ENCODE data around the gene SOCS2.
"Not testable (repeated sequence)": the region's sequence is repeated elsewhere in the genome, so short reads cannot be mapped to it uniquely, and the experiment has no call there.

The SOCS2 gene

DNA sequence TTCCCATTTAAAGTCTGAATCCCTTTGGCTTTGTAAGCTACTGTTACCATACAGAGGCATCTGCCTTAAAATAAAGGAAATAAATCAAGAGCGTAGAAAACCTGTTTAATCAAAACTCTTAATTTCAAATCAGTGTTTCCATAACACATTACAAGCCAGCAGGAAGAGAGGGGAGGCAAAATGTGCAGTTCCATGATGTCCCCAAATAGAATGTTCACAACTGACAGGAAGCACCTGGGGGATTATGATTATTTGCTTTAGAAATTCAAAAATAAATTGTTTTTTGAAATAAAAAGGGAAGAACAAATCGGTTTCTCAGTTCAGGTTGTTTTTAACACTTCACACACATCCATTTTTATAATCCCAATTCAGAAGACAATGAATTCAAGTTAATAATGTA, 21.4 kb downstream of the SOCS2 start:
- no peak for DNase-seq (ENCODE audit: low spot score)

DNA sequence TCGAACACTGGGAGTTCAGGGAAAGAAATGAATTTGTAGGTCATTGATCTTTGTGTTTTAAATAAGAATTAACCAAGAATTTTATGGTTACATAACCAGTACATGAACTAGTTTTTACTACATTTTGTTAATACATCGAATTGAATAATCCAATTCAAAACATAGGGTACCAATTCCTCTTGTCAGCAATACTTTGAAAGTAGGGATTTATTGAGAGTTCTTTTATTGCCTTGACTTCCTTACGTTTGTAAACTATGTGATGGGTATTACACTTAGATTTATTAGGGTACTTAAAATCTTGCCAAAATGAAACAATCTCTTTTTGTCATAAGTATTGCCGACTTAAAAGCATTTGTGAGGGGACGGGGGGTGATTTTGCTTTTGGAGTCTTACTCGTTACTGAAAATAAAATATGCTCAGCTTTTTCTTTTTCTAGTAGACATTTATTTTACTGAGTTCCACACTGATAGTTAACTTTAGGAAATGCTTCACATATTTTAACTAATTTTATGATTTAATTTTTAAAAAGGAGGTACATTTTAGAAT, 22.4 kb downstream of the SOCS2 start:
- DNase-seq (ENCODE audit: low spot score): no peak

DNA sequence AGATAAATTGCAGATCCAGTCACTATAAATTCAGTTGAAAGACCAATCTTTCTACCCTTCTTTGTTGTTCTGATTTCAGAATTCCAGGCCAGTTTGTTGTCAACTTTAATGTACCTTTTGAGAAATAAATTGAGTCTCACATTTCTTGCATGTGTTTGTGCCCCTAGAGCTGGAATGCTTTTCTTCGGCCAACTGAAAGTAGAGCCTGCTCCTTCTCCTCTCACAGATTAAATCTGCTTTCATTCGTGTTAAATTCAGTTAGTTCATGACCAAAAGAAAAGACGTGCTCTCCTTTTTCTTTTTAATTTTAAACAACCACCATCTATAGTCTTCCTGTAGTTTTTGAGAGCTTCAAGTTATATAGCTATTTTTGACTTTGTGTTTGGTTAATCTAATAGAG, 22.9 kb downstream of the SOCS2 start:
- DNase-seq (ENCODE audit: low spot score): no peak

DNA sequence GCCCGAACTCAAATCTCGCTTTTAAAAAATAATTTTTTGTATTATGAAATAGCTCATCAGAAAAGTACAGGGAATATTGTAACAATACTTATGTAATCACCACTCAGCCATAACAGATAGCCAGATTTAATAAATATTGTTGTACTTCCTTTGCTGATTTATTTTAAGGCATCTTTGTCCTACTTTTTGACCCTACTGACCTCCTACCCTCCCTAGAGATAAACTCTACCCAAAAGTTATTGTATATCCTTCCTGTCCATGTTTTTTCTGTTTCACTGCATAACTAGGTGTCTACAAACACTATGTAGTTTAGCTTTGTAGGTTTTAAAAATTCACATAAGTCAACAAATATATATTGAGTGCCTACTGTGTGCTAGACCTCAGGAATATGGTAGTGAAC, 25.1 kb downstream of the SOCS2 start:
- no peak for DNase-seq (ENCODE audit: low spot score)

DNA sequence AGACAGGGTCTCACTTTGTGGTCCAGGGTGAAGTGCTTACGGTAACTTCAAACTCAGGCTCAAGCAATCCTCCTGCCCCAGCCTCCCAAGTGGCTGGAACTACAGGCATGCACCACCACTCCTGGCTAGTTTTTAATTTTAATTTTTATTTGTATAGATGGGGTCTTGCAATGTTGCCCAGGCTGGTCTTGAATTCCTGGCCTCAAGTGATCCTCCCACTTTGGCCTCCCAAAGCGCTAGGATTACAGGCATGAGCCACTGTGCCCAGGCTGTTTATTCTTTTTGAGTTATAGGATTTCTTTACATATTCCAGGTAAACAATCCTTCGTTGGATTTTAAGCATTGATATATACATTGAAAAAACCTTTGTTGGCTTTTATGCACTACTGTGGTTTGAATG, 26.7 kb downstream of the SOCS2 start:
- DNase-seq (ENCODE audit: low spot score): no peak

DNA sequence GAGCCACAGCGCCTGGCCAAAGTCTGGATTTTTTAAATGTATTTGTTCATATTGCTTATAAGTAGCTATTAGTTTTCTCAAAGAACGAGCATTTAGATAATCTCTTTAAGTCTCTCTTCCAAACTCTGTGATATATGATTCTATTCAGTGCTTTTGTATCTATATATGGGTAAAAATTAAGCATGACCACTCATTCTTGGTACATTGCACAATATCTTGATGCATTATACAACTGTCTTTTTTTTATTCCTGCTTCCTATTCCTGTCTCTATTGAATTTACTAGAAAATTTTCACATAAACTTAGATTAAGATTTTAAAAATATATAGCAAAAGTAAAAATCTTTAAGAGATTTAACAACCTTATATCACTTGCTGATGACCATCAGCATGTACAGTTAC, 29.1 kb downstream of the SOCS2 start:
- no peak for DNase-seq (ENCODE audit: low spot score)

DNA sequence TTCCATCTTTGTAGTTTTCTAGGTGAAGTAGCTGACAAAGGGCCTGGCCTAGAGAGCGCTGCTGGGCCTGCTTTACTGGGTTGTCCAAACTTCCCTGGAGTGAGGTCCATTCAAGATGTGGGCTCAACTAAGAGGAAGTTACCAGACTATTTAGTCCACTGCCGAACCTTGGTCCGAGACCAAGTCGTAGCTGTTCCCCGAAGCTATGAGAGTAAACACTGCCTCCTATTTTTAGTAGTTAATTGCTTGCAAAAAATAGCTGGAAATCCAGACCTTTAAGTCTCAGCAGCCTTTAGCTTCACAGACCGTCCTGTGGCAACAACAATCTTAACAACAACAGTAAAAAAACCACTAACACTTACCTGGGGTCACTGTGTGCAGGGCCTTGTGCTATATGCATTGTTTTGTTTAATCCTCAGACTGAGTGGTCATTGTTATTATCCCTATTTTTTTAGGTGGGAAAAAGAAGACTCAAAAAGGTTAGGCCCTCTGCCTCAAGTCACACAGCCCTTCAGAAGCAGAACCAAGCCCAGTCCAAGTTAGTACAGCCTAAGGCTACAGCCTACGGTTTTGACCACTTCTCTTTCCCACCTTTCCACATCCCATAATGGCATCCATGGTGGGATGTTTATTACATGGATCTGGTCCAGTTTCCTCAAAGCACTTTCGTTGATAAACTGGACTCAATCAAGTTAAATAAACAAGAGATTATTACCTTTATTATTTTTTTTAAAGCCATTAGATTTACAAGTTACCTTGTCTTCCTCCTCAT, 30.6 kb downstream of the SOCS2 start:
- no peak for DNase-seq (ENCODE audit: low spot score)

DNA sequence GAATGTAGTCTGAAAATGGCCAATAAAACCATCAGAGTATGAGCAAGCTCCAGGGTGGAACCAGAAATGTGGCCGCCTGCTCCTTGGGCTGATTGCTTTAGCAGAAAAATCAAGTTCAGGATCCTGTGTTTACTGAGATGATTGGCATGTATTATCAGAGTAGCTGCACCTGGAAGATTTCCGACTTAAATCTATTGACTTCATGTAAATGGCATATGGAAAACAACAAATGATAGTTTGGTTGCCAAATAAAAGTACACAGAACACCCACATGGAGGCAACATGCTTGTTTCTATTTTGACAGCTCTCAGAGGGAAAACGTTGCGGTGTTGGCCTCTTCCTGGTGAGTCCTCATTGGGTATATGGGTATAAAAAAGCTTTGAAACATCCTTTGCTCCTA, 31.3 kb downstream of the SOCS2 start:
- DNase-seq (ENCODE audit: low spot score): no peak

DNA sequence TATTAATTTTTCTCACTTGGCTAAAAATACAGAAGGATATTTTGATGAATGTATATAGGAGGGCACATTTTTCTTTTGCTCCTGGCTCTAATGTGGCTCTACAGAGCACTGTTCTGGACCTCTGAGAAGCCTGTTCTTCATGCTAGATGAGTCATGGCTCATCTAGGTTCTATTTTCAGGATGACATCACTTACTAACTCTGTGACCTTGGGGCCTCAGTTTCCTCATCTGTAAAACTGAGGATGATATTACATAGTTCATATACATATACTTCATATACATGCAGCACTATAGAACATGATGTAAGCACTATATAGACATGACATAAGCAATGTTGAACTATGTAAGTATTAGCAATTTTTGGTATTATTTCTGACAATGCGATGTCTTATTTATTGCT, 35.8 kb downstream of the SOCS2 start:
- no peak for DNase-seq (ENCODE audit: low spot score)

DNA sequence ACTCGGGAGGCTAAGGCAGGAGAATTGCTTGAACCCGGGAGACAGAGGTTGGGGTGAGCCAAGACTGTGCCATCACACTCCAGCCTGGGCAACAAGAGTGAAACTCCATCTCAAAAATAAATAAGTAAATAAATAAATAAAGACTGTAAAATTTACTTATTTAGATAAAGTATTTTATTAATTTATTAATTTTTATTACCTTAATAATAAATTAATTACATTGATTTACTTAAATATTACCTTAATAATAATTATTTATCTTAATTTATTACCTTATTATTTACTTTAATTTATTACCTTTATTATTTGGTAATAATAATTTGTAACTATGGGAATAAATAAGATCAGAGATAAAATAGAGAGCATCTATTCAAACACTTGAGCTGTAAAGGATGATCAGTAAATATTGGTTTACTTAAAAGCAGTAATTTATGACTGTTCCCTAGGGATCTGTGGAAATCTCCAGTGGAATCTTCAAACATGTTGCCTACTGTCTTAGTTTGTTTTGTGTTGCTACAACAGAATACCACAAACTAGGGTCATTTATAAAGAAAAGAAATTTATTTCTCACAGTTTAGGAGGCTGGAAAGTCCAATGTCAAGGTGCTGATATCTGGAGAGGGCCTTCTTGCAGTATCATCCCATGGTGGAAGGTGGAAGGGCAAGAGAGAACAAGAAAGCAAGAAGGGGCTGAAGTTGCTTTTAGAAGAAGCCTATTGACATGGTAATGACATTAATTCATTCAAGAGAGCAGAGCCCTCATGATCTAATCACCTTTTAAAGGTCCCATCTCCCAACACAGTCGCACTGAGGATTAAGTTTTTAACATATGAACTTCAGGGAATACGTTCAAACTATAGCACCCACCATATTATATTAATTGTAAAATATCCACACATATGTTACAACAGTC, 37.1 kb downstream of the SOCS2 start:
- no peak for DNase-seq (ENCODE audit: low spot score)

DNA sequence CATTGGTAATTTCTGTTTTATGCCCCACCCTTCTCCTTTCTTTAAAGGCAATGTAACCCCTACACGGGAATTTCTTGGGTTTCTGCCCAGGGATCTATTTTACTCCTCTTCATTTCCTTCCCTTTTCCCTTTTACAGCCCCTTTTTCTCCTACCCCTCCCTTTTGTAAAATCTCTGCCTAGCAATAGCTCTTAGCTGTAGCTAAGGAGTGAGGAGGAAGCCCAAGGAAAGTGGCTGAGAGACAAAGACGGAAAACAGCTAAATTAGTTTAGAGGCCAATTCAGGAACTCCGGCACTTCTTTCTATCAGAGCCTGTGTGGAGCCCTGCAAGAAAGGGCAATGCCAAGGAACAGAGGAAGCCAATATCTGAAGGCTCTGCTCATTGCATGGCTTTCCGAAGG, 40.3 kb downstream of the SOCS2 start:
- DNase-seq (ENCODE audit: low spot score): no peak

DNA sequence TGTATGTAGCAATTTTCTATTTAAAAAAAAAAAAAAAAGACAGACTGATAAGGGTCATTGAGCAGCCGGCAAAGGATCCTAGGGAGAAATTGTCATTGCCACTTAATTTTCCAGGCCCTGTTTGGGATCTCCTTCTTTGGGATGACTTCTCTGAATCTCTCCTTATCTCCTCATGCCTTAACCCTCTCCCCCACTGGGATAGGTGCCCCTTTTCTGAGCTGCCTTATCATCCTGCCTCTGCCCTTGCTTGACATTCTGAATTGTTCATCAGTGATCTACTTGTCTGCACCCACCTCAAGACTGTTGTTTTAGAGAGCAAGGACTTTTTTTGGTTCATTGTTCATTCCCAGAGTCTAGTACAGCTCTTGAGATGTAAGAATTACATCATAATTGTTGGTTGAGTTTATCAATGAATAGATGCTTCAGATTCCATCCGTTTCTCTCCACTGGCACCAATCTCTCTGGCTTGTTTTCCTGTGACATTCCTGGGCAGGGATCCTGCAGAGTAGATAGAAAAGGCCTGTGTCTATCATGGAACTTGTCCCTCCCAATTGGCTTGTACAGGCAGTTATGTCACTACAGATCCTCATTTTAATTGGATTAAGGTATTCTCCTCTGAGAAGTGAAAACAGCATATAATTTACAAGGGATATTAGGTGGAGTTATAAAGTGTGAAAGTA, 42.6 kb downstream of the SOCS2 start:
- no peak for DNase-seq (ENCODE audit: low spot score)

DNA sequence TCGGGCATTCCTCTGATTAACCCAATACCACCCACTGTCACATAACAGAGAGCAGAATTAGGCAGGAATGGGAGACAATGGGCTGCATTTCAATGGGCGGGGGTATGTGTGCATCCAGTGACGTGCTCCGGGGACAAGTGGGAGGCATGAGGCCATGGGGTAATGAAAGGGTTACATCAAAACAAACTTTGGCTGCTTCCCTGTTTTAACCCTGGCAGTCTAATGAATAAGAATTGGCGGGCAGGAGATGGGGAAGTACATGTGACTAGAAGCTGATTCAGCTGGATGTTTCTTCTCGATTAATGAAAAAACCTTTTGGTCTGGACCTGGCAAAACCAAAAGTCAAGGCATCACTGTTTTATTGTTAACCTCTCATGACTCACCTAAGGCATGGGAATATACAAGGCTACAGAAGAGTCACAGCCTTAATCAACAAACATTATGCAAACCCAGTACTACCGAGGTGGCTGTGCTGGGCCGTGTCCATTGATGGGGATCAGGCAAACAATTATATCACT, 44.2 kb downstream of the SOCS2 start:
- DNase-seq (ENCODE audit: low spot score): no peak

DNA sequence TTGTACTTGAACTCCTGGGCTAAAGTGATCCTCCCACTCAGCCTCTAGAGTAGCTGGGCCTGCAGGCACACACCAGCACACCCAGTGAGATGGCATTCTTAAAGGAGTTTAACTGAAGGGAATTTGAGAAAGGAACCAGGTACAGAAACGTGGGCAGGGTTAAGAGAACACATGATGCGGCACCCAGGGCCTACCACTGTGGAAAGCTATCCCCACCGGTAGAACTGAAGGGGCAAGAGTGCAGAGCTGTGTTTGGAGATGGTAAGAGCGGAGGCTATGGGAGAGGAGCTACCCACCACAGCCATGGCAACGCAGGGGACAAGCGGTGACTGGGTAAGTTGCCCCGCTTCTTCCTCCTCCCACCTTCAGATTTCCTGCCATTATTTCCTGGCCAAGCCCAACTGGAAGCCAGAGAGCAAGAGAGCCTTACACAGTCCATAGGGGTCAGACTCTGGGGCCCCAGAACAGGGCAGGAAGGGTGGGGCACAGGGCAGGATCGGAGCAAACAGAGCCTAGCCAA, 46.5 kb downstream of the SOCS2 start:
- no peak for DNase-seq (ENCODE audit: low spot score)

DNA sequence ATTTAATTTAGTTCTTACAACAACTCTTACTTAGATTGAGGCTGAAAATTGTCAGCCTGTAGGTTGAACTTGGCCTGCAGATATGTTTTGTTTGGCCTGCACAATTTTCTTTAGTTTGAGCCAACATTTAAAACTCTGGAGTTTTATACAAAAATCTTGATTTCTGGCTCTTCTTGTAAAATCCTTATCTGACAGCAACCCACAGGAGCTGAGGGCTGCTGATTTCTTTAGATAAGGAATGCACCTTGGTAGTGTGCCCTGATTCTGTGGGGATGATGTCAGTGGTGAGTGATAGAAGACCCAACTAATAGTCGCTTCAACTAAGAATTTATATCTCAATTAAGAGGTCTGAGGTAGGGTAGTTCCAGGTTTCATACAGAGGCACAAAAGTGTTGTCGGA, 49.5 kb downstream of the SOCS2 start:
- DNase-seq (ENCODE audit: low spot score): no peak

DNA sequence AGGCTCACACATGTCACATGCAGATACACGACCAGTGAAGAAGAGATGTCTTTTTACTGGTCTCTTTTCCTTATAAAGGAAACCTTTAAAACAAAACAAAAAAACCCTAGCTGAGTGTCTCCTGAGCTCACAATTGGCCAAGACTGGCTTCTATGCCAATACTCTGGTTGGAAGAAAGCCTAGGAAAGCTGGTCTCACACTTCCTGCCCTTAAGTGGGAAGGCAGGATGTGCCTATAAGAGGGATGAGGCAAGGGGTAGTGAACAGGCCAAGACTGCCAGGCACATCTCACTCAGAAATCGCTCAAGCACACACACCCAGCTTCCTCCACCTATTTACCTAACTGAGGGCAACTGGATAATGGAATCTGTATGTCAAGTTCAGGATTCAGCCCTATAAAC, 50.0 kb downstream of the SOCS2 start:
- no peak for DNase-seq (ENCODE audit: low spot score)

DNA sequence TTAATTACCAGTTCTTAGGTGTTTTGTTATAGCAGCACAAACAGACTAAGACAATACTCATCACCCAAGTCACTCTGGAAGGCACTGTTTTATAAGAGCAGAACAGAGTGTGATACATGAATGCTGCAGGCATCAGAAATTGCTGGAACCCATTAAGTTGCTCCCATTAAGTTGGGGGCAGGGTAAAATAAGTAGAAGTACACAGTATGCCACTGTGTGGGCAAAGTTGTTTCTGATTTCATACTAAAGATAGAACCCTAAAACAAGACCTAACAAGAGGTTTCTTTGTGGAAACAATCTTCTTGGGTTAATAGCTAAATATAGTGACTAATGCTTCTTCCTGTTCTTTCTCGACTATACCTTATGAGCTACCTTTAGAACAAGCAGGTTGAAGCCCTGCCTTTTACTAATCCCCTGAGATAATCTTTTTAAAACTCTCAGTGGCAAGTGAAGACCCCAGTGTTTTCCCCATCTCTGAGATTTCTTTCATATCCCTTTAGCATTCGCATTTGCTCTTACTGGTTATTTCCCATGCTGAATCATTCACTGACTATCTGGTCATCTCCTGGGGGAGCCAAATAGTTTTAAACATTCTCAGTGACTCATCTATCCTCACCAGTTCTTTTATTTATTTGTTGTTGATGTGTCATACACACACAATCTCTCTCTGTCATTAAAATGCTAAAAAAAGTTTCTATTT, 52.3 kb downstream of the SOCS2 start:
- peak; percentile 94 for DNase-seq (ENCODE audit: low spot score)

DNA sequence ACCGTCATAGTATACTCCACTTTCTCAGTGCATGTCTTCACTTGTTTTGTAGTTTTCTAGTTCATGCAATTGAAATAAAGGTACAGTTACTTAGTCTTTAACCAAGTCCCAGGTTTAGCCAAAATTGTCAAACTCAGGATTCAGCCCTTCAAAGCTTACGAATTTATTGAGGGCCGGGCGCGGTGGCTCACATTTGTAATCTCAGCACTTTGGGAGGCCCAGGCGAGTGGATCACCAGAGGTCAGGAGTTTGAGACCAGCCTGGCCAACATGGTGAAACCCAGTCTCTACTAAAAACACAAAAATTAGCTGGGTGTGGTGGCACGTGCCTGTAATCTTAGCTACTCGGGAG, 52.8 kb downstream of the SOCS2 start:
- DNase-seq (ENCODE audit: low spot score): not testable (repeated sequence)

DNA sequence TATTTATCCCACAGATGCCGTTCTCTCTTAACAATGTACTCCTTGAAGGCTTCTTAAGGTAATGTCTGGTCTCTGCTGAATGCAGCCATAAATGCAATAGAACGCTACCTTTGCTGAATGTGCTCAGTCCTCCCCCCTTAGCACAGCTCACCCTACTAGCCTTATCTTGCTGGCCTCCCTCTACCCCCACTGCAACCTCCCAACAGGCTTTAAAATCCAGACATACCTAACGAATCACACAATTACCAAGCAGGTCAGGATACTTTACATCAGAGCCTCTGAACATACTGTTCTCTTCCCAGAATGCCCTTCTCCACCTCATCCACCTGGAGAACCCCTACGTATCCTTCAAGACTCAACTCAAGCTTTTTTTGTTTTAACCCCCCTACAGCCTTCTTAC, 53.7 kb downstream of the SOCS2 start:
- no peak for DNase-seq (ENCODE audit: low spot score)
